Heart left ventricle (tissue), 16 donors: ENCODE data around the gene ZNF514. TPM values are rescaled to one million over a fixed set of nuclear protein-coding genes. Genes with fewer than 3 reads are reported as not detected.
"Not testable (repeated sequence)": the region's sequence is repeated elsewhere in the genome, so short reads cannot be mapped to it uniquely, and the experiment has no call there.

Source experiments
- ATAC-seq, 4 donors: fragments of 200-7000 bp; cut with Tn5 transposase; one replicate each; pipeline ENCODE4 v1.9.1; 2020 to 2022; ENCODE audit warnings: moderate library complexity in 4 of 4, mild to moderate bottlenecking in 3 of 4, moderate number of reproducible peaks in 1 of 4
- DNase-seq, 5 donors: peaks; one replicate each; pipeline ENCODE4 v3.0.0-alpha.2; 2020
- H3K27ac ChIP-seq, 12 donors: fragments of 200-600 bp; sonication (generic) in 4 of 12; one replicate each; pipeline versions ENCODE4 v1.5.0 to v1.8.0; 2016 to 2022; ENCODE audit warnings: mild to moderate bottlenecking in 2 of 12
- H3K27me3 ChIP-seq, 9 donors: fragments of 200-600 bp; sonication (generic) in 2 of 9; one replicate each; pipeline versions ENCODE4 v1.5.1 to v1.8.0; 2016 to 2022; ENCODE audit warnings: mild to moderate bottlenecking in 3 of 9
- H3K36me3 ChIP-seq, 9 donors: fragments of 200-600 bp; sonication (generic) in 2 of 9; one replicate each; pipeline versions ENCODE4 v1.5.0 to v1.8.0; 2018 to 2022; ENCODE audit warnings: mild to moderate bottlenecking in 2 of 9
- H3K4me1 ChIP-seq, 12 donors: fragments of 200-600 bp; sonication (generic) in 4 of 12; one replicate each; pipeline versions ENCODE4 v1.5.0 to v1.8.0; 2016 to 2022; ENCODE audit warnings: mild to moderate bottlenecking in 3 of 12
- H3K4me3 ChIP-seq, 12 donors: fragments of 200-600 bp; sonication (generic) in 4 of 12; one replicate each; pipeline versions ENCODE4 v1.5.0 to v1.8.0; 2017 to 2022; ENCODE audit warnings: mild to moderate bottlenecking in 9 of 12, moderate library complexity in 4 of 12
- H3K9me3 ChIP-seq, 12 donors: fragments of 200-600 bp; sonication (generic) in 4 of 12; one replicate each; pipeline versions ENCODE4 v1.5.0 to v1.8.0; 2016 to 2022; ENCODE audit warnings: mild to moderate bottlenecking in 1 of 12
- CTCF ChIP-seq, 12 donors: fragments of 200-600 bp; sonication (generic) in 4 of 12; IDR thresholded peaks; one replicate each; pipeline versions ENCODE4 v1.5.0 to v1.8.0; 2018 to 2022; ENCODE audit warnings: antibody characterized with exemption in 12 of 12, mild to moderate bottlenecking in 5 of 12
- POLR2A ChIP-seq, 2 donors: fragments of 450-650 bp; IDR thresholded peaks; one replicate each; pipeline ENCODE4 v1.6.1; 2017; ENCODE audit warnings: antibody characterized with exemption in 2 of 2, mild to moderate bottlenecking in 2 of 2, moderate library complexity in 2 of 2
- WGBS, 4 donors: extraction: QIAGEN DNeasy Blood & Tissue Kit in 2 of 4; methylation state at CpG; one replicate each; pipeline versions ENCODE4 v1.1.5 to v1.1.7; 2013 to 2018; 5-methylcytosine and 5-hydroxymethylcytosine counted together
- intact Hi-C, 10 donors: fragments of 100-400 bp; cut with DNase I; formaldehyde crosslinking; loops; one replicate each; pipeline versions ENCODE4 v1.11.1 to v1.14.2; 2022
- polyA plus RNA-seq, 2 donors: library from polyadenylated mRNA; stranded (reverse); fragments of 200-250 nt; gene quantifications; one replicate each; pipeline ENCODE4 v1.2.3, GENCODE V29; 2013
- total RNA-seq, 9 donors: library from RNA; depleted of rRNA in 2 of 9; stranded (reverse); fragments of >200 nt in 2 of 9; fragmentation: NEBNext Ultra II Directional in 3 of 9; extraction: Animal tissue kit (Norgen Biotek cat#: 25700) in 3 of 9; gene quantifications; one replicate each; pipeline versions ENCODE4 v1.1.0 to v1.2.4, GENCODE V29; 2016 to 2023
- donor health status: ischemic (EF 13 %, LVEDD 7.1; RV severe dilation, severe dysfunction).
- donor health status: healthy with polysubstance abuse.
- donor health status: DM: no; HTN: yes; CAD: no.
- donor health status: DM: no; HTN: no; CAD: no.
- donor health status: ischemic (EF 25% LVEDD 6.9; RV normal size, moderate dysfunction).
- donor health status: ischemic (EF 25% LVEDD 5.7; RV mildly dilated, moderate dysfunction).
- donor health status: healthy.
- donor health status: DM: yes; HTN: yes; CAD: no.
- donor health status: ischemic (EF 35%, LVEDD 5.7; RV mildly dilated, moderate dysfunction).
- donor health status: nonischemic (EF 11% LVEDD 7.7; RV severe dilation, severe dysfunction).
- donor health status: DM: yes; HTN: yes; CAD: no.
- donor health status: PGD.
- donor health status: ischemic (EF 29% LVEDD 5.4; RV normal size, mild dysfunction).
- donor health status: nonischemic (EF 23%, LVEDD 6.1; RV moderate dilation, normal function).

ZNF514 gene
- total and polyA plus RNA-seq, 11 donors: 6.1 to 16.8 (median 11.2) TPM

- ATAC-seq (no peak), DNase-seq (no peak)
- no peak overlapping the region for H3K27ac ChIP-seq
- 93 to 95% (median 94%) methylated on average over 8 of the region's 8 CpGs for WGBS, 4 donors
- H3K36me3 ChIP-seq: peaks cover 2 to 100% (median 100%) of the 10 kb centered on the region in 9 donors
- H3K27me3 ChIP-seq: no peaks in the 10 kb centered on the region
- H3K9me3 ChIP-seq: no peaks in the 10 kb centered on the region
- intact Hi-C loops: no loop called here
- TF ChIP-seq CTCF (IDR thresholded peaks at IDR 0.05) (no peak), POLR2A (IDR thresholded peaks at IDR 0.05) (no peak)
- no peak overlapping the region for H3K4me3 ChIP-seq
- H3K4me1 ChIP-seq: peaks cover 0 to 3% (median 0%) of the 10 kb centered on the region in 12 donors
These were observed 55.0 kb downstream of the ZNF514 start for GRCh38 chr2:95104606-95105005.

DNA sequence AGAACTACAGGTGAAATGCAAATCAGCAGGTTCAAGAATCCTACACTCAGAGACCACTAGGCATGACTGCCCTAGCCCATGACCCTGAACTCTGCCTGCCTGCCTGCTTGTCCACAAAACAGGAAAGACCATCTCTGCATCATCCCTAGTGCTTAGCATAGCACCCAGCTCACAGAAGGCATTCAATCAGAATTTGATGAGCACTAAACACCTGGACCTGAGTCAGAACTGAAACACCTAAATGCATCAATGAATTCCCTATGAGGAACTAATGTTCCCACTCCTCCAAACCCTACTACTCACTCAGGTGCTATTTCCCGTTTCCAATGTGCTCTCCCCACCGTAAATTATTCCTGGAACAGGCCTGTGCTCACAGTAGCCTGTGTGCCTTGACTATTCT, 59.7 kb downstream of the ZNF514 start:
- H3K27ac ChIP-seq: no peak overlapping the region
- no peak overlapping the region for H3K4me3 ChIP-seq
- WGBS, 4 donors: 95 to 97% (median 96%) methylated on average over 2 of the region's 2 CpGs
- DNase-seq (no peak), ATAC-seq (no peak)
- no peaks in the 10 kb centered on the region for H3K27me3 ChIP-seq
- peaks cover 0 to 12% (median 0%) of the 10 kb centered on the region in 12 donors for H3K9me3 ChIP-seq
- peaks cover 0 to 83% (median 68%) of the 10 kb centered on the region in 9 donors for H3K36me3 ChIP-seq
- H3K4me1 ChIP-seq: no peaks in the 10 kb centered on the region
- intact Hi-C loops: no loop called here
- TF ChIP-seq POLR2A (IDR thresholded peaks at IDR 0.05) (no peak), CTCF (IDR thresholded peaks at IDR 0.05) (no peak)

DNA sequence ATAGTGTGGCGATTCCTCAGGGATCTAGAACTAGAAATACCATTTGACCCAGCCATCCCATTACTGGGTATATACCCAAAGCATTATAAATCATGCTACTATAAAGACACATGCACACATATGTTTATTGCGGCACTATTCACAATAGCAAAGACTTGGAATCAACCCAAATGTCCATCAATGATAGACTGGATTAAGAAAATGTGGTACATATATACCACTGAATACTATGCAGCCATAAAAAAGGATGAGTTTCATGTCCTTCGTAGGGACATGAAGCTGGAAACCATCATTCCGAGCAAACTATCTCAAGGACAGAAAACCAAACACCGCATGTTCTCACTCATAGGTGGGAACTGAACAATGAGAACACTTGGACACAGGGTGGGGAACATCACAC, 61.4 kb downstream of the ZNF514 start:
- H3K4me1 ChIP-seq, intact Hi-C loops, DNase-seq, H3K4me3 ChIP-seq, H3K27ac ChIP-seq, H3K27me3 ChIP-seq, ATAC-seq: not testable (repeated sequence)
- WGBS, 4 donors: 95 to 97% (median 96%) methylated on average over 5 of the region's 5 CpGs
- Histone ChIP-seq H3K36me3 (peaks cover 0 to 80% (median 59%) of the 10 kb centered on the region in 9 donors), H3K9me3 (peaks cover 0 to 12% (median 0%) of the 10 kb centered on the region in 12 donors)

Other genes with a start within 250 kb of the ZNF514 start
- gene MAL, start 134.1 kb downstream of the ZNF514 start, total RNA-seq: 10 to 100 TPM in 2 of 9 donors, 1 to 10 TPM in 6, under 1 TPM in 1; 0.97 to 12.7 (median 3.5) TPM
- gene MAL, start 134.1 kb downstream of the ZNF514 start, polyA plus RNA-seq: 1 to 10 TPM; 2.3 to 8.4 TPM
- 10 to 100 TPM; 52.4 to 80.0 (median 69.7) TPM for gene MRPS5, start 38.0 kb downstream of the ZNF514 start, total RNA-seq
- gene MRPS5, start 38.0 kb downstream of the ZNF514 start, polyA plus RNA-seq: 100 to 1,000 TPM in 1 of 2 donors, 10 to 100 TPM in 1; 95.9 to 116 TPM
- 1 to 10 TPM; 2.5 to 5.9 (median 3.5) TPM for gene ZNF2, start 6.0 kb upstream of the ZNF514 start, total RNA-seq
- 1 to 10 TPM; 1.2 to 2.0 TPM for gene ZNF2, start 6.0 kb upstream of the ZNF514 start, polyA plus RNA-seq
- 1 to 10 TPM; 2.0 to 4.9 (median 3.7) TPM for gene ZNF892, start 47.7 kb upstream of the ZNF514 start, total RNA-seq
- 1 to 10 TPM; 1.2 to 1.3 TPM for gene ZNF892, start 47.7 kb upstream of the ZNF514 start, polyA plus RNA-seq
- 1 to 10 TPM in 5 of 9 donors, under 1 TPM in 4; 0.36 to 1.9 (median 1.1) TPM for gene PROM2, start 114.6 kb upstream of the ZNF514 start, total RNA-seq
- 1 to 10 TPM in 1 of 2 donors, under 1 TPM in 1; 0.35 to 1.4 TPM for gene PROM2, start 114.6 kb upstream of the ZNF514 start, polyA plus RNA-seq
- 1 to 10 TPM; 2.7 to 8.3 (median 4.0) TPM for gene KCNIP3, start 137.5 kb upstream of the ZNF514 start, total RNA-seq
- 1 to 10 TPM; 2.7 to 4.3 TPM for gene KCNIP3, start 137.5 kb upstream of the ZNF514 start, polyA plus RNA-seq
- 10 to 100 TPM; 26.2 to 51.7 (median 34.6) TPM for gene FAHD2A, start 242.9 kb upstream of the ZNF514 start, total RNA-seq
- gene FAHD2A, start 242.9 kb upstream of the ZNF514 start, polyA plus RNA-seq: 10 to 100 TPM; 31.5 to 37.6 TPM